Keratinocyte (primary cell): ENCODE results near the gene ACTR10. TPM values are rescaled to one million over a fixed set of nuclear protein-coding genes. Genes with fewer than 3 reads are reported as not detected.

Experiments
- DNase-seq: peaks from one replicate; pipeline ENCODE4 v3.0.0-alpha.2; 2011; ENCODE audit warnings: low read depth, missing footprints, low spot score
- FAIRE-seq: peaks from 2 replicates; lab custom pipeline; 2011; peaks lifted over from hg19 to GRCh38; lab: Jason Lieb, UNC
- H2AFZ ChIP-seq: 2 replicates; pipeline ENCODE4 v1.6.0; 2012; ENCODE audit warnings: low read length, control low read depth, inconsistent platforms; ENCODE audit not compliant: control insufficient read depth
- H3K27ac ChIP-seq: 2 replicates; pipeline ENCODE4 v1.5.1; 2011; ENCODE audit warnings: low read length; ENCODE audit not compliant: control insufficient read depth, insufficient read depth
- H3K27me3 ChIP-seq: 3 replicates; pipeline ENCODE4 v1.6.0; 2011; ENCODE audit warnings: low read length; ENCODE audit not compliant: control insufficient read depth, insufficient read depth; ENCODE audit errors: extremely low read depth
- H3K36me3 ChIP-seq, 2 experiments: 2 replicates in 1 of 2; 3 replicates in 1 of 2; pipeline ENCODE4 v1.5.1; 2011; ENCODE audit warnings: low read length in 2 of 2, mild to moderate bottlenecking in 1 of 2; ENCODE audit not compliant: control insufficient read depth in 2 of 2, insufficient read depth in 2 of 2; ENCODE audit errors: extremely low read depth in 1 of 2
- H3K4me1 ChIP-seq: 3 replicates; pipeline ENCODE4 v1.5.1; 2011; ENCODE audit warnings: low read length; ENCODE audit not compliant: control insufficient read depth, insufficient read depth; ENCODE audit errors: extremely low read depth
- H3K4me2 ChIP-seq: 3 replicates; pipeline ENCODE4 v1.6.0; 2011; ENCODE audit warnings: low read depth, low read length; ENCODE audit not compliant: control insufficient read depth, insufficient read depth; ENCODE audit errors: extremely low read depth
- H3K4me3 ChIP-seq, 3 experiments: fragments of 200-600 bp in 1 of 3; sonication (generic) in 1 of 3; 2 replicates in 2 of 3; 3 replicates in 1 of 3; pipeline ENCODE4 v1.5.1; 2011 to 2016; ENCODE audit warnings: low read length in 3 of 3, mild to moderate bottlenecking in 3 of 3, control low read depth in 2 of 3, inconsistent platforms in 1 of 3, low read depth in 1 of 3, mixed read lengths in 1 of 3, mixed run types in 1 of 3, moderate library complexity in 1 of 3; ENCODE audit not compliant: control insufficient read depth in 2 of 3, insufficient read depth in 2 of 3; ENCODE audit errors: extremely low read depth in 1 of 3
- H3K79me2 ChIP-seq: 2 replicates; pipeline ENCODE4 v1.6.0; 2012; ENCODE audit warnings: low read length; ENCODE audit not compliant: control insufficient read depth, insufficient read depth
- H3K9ac ChIP-seq: 3 replicates; pipeline ENCODE4 v1.6.0; 2011; ENCODE audit warnings: low read length; ENCODE audit not compliant: control insufficient read depth, insufficient read depth; ENCODE audit errors: extremely low read depth
- H3K9me1 ChIP-seq: 3 replicates; pipeline ENCODE4 v1.6.0; 2011; ENCODE audit warnings: low read length; ENCODE audit not compliant: control insufficient read depth, insufficient read depth; ENCODE audit errors: extremely low read depth
- H3K9me3 ChIP-seq: 2 replicates; pipeline ENCODE4 v1.5.1; 2012; ENCODE audit warnings: low read depth, low read length; ENCODE audit not compliant: control insufficient read depth
- H4K20me1 ChIP-seq: 3 replicates; pipeline ENCODE4 v1.6.0; 2011; ENCODE audit warnings: low read length; ENCODE audit not compliant: control insufficient read depth, insufficient read depth; ENCODE audit errors: extremely low read depth
- CTCF ChIP-seq, 3 experiments: IDR thresholded peaks in 1 of 3; conservative IDR thresholded peaks in 1 of 3; optimal IDR thresholded peaks in 1 of 3; 2 replicates in 2 of 3; 3 replicates in 1 of 3; pipeline versions ENCODE3 to v1.5.1; 2011; ENCODE audit warnings: low read length in 3 of 3, mild to moderate bottlenecking in 3 of 3, moderate library complexity in 2 of 3, control low read depth in 1 of 3, inconsistent platforms in 1 of 3; ENCODE audit not compliant: insufficient read depth in 2 of 3; ENCODE audit errors: extremely low read depth in 1 of 3
- EZH2 ChIP-seq: IDR thresholded peaks from one replicate; pipeline ENCODE4 v1.6.1; 2012; ENCODE audit warnings: inconsistent platforms, mild to moderate bottlenecking, low read length, moderate library complexity
- dilution Hi-C: fragments of 300-500 bp; cut with MboI; formaldehyde crosslinking; loops from one replicate; pipeline ENCODE4 v1.7.0; 2020; ENCODE audit warnings: low sequenced_read_pairs; ENCODE audit not compliant: extremely low pct_ligation_motif_present
- polyA minus RNA-seq, 3 experiments: library from RNA; depleted of rRNA, polyadenylated mRNA; stranded (reverse); fragments of >200 nt; gene quantifications; 1 replicate in 1 of 3; 2 replicates in 1 of 3; 3 replicates in 1 of 3; pipeline ENCODE4 v1.2.3, GENCODE V29; 2011
- polyA plus RNA-seq, 5 experiments: library from polyadenylated mRNA; depleted of rRNA in 3 of 5; stranded (reverse) in 3 of 5; stranded (forward) in 1 of 5; unstranded in 1 of 5; fragments of >200 nt; gene quantifications; 1 replicate in 1 of 5; 2 replicates in 3 of 5; 3 replicates in 1 of 5; pipeline versions ENCODE4 v1.2.1 to v1.2.3, GENCODE V29; 2011 to 2012; ENCODE audit warnings: missing spikeins in 2 of 5, low read depth in 1 of 5, low replicate concordance in 1 of 5

The ACTR10 gene
- polyA plus RNA-seq (59.1 to 125 TPM (median 84.1 TPM) in 3 replicates), polyA minus RNA-seq (5.2 to 41.9 TPM (median 27.5 TPM) in 3 replicates)
- polyA plus RNA-seq (2011; ENCODE audit: low read depth) = 62.2 TPM
- polyA plus RNA-seq (2011; cell fraction: cytosol; rRNA removed) = 59.9 and 192 TPM in 2 replicates
- polyA plus RNA-seq (2011; cell fraction: nucleus; rRNA removed) = 117 and 139 TPM in 2 replicates
- 60.2 and 64.0 TPM in 2 replicates for polyA plus RNA-seq (2012; ENCODE audit: low replicate concordance)
- 37.6 TPM for polyA minus RNA-seq (2011; cell fraction: cytosol; rRNA and poly(A)+ RNA removed)
- 17.7 and 37.9 TPM in 2 replicates for polyA minus RNA-seq (2011; cell fraction: nucleus; rRNA and poly(A)+ RNA removed)

DNA sequence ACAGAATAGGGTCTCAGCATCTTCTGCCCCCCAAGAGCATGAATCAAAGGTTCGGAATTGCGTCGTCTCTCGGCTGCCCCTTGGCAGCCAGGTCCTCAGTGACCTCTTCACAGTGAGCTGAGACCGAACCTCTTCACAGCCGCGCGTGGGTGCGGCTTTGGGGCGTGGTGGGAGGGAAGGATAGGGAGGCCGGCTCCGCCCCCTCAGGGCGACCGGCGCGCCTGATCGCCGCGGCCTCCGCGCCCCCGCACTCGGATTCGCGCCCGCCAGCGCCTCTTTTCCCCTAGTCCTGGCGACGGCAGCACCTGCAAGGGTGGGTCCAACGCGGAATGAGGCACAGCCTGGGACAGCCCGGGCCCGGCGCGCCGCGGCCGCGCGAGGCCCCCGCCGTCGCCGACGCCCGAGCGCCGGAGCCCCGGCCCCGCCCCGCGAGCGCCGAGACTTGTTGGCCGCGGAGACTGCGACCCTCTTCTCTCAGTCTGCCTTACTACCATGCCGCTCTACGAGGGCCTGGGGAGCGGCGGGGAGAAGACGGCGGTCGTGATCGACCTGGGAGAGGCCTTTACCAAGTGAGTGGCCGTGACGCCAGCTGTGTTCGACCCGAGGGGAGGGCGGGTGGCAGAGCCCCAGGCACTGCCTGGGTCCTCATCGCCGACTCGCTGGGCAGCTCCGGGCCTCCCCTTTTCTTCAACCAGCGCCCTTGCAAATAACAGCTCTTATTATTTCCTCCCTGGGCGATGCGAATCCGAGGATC is at the start of gene ACTR10:
Gene ACTR10, plus strand, starts transcription at position 424 of the 754 bp plus-strand sequence. Its CDS starts 69 bp downstream, at position 493.
- peak within 1 kb of the TSS; percentile 97 for H2AFZ ChIP-seq
- H3K9me1 ChIP-seq = peaks cover 6% of the 10 kb centered on the region
- H3K9me3 ChIP-seq = no peaks in the 10 kb centered on the region
- H3K4me2 ChIP-seq = peak within 1 kb of the TSS; percentile 97
- no peak for DNase-seq
- no peaks in the 10 kb centered on the region for H4K20me1 ChIP-seq
- H3K27ac ChIP-seq = peak within 1 kb of the TSS; percentile 84
- H3K79me2 ChIP-seq = peaks cover 23% of the 10 kb centered on the region
- dilution Hi-C loops = no loop called here
- peak; percentile 61 for FAIRE-seq
- no peak for TF ChIP-seq CTCF (optimal IDR thresholded peaks at IDR 0.05 in 1 of 3, IDR thresholded peaks at IDR 0.05 in 1 of 3, conservative IDR thresholded peaks at IDR 0.05 in 1 of 3; ENCODE audit: extremely low read depth in 1 of 3, insufficient read depth in 2 of 3, low read length in 3 of 3)
- TF ChIP-seq EZH2 = no peak
- peak within 1 kb of the TSS; percentile 90 for H3K9ac ChIP-seq
- no peaks in the 10 kb centered on the region for H3K27me3 ChIP-seq
- H3K4me1 ChIP-seq = peaks cover 12% of the 10 kb centered on the region
- peak within 1 kb of the TSS; percentile 85 to 98 (median 88) for H3K4me3 ChIP-seq
- H3K36me3 ChIP-seq = no peaks in the 10 kb centered on the region

DNA sequence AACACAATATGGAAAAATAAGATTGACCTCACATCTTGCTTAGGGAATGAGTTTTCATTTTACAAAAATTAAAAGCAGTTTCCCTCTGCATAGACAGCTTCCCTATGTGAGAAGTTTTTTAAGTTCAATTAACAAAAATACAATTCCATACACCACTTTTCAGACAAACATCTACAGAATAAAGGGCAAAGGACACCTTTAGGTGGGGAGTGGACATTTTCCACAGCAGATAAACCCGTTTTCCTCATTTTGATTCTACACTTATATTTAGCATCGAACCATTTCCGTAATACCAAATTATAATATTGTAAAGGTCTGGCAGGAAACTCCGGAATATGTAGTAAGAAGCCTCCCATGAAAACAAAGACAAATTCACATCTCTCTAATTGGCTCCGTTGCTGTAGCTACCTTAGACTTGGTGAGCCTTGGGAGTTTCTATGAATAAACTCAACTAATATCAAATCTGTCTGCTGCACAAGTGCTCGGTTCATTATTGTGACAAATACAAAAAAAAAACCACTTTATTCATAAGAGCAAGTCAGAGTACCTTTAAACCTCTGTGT is 49.6 kb upstream of the ACTR10 start:
- no peak for FAIRE-seq
- Histone ChIP-seq H4K20me1 (no peaks in the 10 kb centered on the region), H3K27ac (no peak overlapping the region), H3K9me3 (no peaks in the 10 kb centered on the region), H3K79me2 (no peaks in the 10 kb centered on the region), H2AFZ (no peak overlapping the region), H3K9me1 (no peaks in the 10 kb centered on the region), H3K36me3 (no peaks in the 10 kb centered on the region), H3K9ac (no peak overlapping the region), H3K4me2 (no peak overlapping the region), H3K4me3 (no peak overlapping the region), H3K27me3 (peaks cover 23% of the 10 kb centered on the region), H3K4me1 (peaks cover 7% of the 10 kb centered on the region)
- TF ChIP-seq CTCF (optimal IDR thresholded peaks at IDR 0.05 in 1 of 3, IDR thresholded peaks at IDR 0.05 in 1 of 3, conservative IDR thresholded peaks at IDR 0.05 in 1 of 3; ENCODE audit: extremely low read depth in 1 of 3, insufficient read depth in 2 of 3, low read length in 3 of 3) = no peak
- peak; percentile 25 for TF ChIP-seq EZH2
- dilution Hi-C loops = no loop called here
- no peak for DNase-seq
